Colonic mucosa (tissue), 4 donors: ENCODE measurements around the gene GNG2. TPM values are rescaled to one million over a fixed set of nuclear protein-coding genes. Genes with fewer than 3 reads are reported as not detected.

ENCODE experiments used
- DNase-seq: peaks from one replicate; pipeline ENCODE4 v3.0.0-alpha.2; 2020
- H3K27ac ChIP-seq: fragments of 200-600 bp; one replicate; pipeline ENCODE4 v1.8.0; 2021
- H3K27me3 ChIP-seq: fragments of 200-600 bp; one replicate; pipeline ENCODE4 v1.8.0; 2021
- H3K36me3 ChIP-seq: fragments of 200-600 bp; one replicate; pipeline ENCODE4 v1.8.0; 2021
- H3K4me1 ChIP-seq: fragments of 200-600 bp; one replicate; pipeline ENCODE4 v1.8.0; 2021; ENCODE audit warnings: mild to moderate bottlenecking
- H3K4me3 ChIP-seq: fragments of 200-600 bp; one replicate; pipeline ENCODE4 v1.8.0; 2021
- H3K9ac ChIP-seq, 2 donors: one replicate each; pipeline ENCODE4 v1.7.0; 2013; ENCODE audit warnings: control low read depth in 2 of 2, low read depth in 2 of 2, low read length in 2 of 2
- H3K9me3 ChIP-seq: fragments of 200-600 bp; one replicate; pipeline ENCODE4 v1.8.0; 2021
- intact Hi-C: fragments of 100-400 bp; cut with DNase I; formaldehyde crosslinking; loops from one replicate; pipeline ENCODE4 v1.14.1; 2022
- total RNA-seq, 2 donors: library from RNA; stranded (reverse); fragmentation: NEBNext Ultra II Directional in 1 of 2; extraction: Animal tissue kit (Norgen Biotek cat#: 25700) in 1 of 2; gene quantifications; one replicate each; pipeline ENCODE4 v1.2.1, GENCODE V29; 2021
- TF ChIP-seq, protein P1 (sequence below): fragments of 200-600 bp; IDR thresholded peaks from one replicate; pipeline ENCODE4 v1.8.0; 2022; ENCODE audit warnings: antibody characterized with exemption, mild to moderate bottlenecking
- donor health status: healthy.
- donor health status: DM: no; HTN: no; CAD: no.
- donor health status: DM: no; HTN: no; CAD: no.

GNG2 gene
- total RNA-seq, 2 donors from 2014 or later = 4.9 to 18.2 TPM

DNA sequence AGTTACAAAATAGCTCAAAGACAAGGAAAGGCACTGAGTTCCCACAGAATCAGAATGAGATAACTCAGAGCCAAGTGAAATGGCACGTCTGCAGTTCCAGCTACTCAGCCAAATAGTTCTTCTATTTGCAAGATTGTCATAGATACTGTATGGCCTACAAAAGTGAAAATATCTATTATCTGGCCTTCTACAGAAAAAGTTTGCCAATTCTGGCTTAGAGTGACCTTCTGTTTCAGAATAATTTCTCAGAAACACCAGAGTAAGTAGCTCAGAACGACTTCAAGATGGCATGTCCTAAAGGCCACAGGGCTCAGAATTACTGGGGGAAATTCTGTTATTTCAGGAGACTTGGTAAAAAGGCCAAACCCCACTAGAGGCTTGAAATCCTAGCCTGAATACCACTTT, 118.3 kb downstream of the GNG2 start:
- intact Hi-C loops = loop anchor here (5.0 to 10.0 kb wide), 2 partner anchors 194 to 696 kb away; no protein-coding TSS in a partner anchor
- no peaks in the 10 kb centered on the region for H3K36me3 ChIP-seq
- TF ChIP-seq, protein P1, sequence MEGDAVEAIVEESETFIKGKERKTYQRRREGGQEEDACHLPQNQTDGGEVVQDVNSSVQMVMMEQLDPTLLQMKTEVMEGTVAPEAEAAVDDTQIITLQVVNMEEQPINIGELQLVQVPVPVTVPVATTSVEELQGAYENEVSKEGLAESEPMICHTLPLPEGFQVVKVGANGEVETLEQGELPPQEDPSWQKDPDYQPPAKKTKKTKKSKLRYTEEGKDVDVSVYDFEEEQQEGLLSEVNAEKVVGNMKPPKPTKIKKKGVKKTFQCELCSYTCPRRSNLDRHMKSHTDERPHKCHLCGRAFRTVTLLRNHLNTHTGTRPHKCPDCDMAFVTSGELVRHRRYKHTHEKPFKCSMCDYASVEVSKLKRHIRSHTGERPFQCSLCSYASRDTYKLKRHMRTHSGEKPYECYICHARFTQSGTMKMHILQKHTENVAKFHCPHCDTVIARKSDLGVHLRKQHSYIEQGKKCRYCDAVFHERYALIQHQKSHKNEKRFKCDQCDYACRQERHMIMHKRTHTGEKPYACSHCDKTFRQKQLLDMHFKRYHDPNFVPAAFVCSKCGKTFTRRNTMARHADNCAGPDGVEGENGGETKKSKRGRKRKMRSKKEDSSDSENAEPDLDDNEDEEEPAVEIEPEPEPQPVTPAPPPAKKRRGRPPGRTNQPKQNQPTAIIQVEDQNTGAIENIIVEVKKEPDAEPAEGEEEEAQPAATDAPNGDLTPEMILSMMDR = no peak
- H3K4me3 ChIP-seq = no peak overlapping the region
- no peaks in the 10 kb centered on the region for H3K27me3 ChIP-seq
- DNase-seq = no peak
- no peaks in the 10 kb centered on the region for H3K9me3 ChIP-seq
- no peaks in the 10 kb centered on the region for H3K4me1 ChIP-seq
- H3K9ac ChIP-seq = no peak overlapping the region
- no peak overlapping the region for H3K27ac ChIP-seq

DNA sequence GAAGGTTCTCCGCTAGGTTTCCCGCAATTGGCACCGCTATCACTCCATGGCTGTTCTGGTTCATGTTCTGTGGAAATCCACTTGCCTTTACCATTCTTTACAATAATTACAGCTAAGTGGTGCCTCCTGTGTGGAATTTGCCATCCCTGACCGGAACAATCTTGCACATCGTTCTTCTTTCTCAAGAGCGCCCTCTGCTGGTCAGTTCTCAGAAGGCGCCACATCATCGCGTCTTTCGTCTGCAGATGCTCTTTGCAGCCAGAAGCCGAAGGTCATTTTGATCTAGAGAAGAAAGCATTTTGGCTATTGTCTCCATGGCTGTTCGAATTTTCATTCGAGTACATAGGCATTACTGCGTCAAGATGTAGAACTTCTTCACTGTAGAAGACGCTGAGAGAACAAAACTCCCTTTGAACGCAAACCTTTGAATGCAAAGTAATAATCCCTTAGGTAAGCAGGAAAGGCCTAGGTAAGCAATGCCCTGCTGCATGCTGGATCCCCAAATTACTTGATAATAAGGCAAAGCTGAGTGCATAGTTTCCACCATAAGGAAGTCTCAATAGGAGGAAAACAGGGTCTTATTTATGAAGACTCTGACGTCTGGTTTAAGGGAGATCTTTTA, 118.8 kb downstream of the GNG2 start:
- H3K27me3 ChIP-seq = no peaks in the 10 kb centered on the region
- H3K9me3 ChIP-seq = no peaks in the 10 kb centered on the region
- no peak overlapping the region for H3K27ac ChIP-seq
- TF ChIP-seq, protein P1 = peak; percentile 96
- peak; percentile 89 for DNase-seq
- H3K4me3 ChIP-seq = no peak overlapping the region
- H3K4me1 ChIP-seq = no peaks in the 10 kb centered on the region
- no peaks in the 10 kb centered on the region for H3K36me3 ChIP-seq
- intact Hi-C loops = loop anchor here (5.0 to 10.0 kb wide), 2 partner anchors 194 to 697 kb away; no protein-coding TSS in a partner anchor
- no peak overlapping the region for H3K9ac ChIP-seq

DNA sequence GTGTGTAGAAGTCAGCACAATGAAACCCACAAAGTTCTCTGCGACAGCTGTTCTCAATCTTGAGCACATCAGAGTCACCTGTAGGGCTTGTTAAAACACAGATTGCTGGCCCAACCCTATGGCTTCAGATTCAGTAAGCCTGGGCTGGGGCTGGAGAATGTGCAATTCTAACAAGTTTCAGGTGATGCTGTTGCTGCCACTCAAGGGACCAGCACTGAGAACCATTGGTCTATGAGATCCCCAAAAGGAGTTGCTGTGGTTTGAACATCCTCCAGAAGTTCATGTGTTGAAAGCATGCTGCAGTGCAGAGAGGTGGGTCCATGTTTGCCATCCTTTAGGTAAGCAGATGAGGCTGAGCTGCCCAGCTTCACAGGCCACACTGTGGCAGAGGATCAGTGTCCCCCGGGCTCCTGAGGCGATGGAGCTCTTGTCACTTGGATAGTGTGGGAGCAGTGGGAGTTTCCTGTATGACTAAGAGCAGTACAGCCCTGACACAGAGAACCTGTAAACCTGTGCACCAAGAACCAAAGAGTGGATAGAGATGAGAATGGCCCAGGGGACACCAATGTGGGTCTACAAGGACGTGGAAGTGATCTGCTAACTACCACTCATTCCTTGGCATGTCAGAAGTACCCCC, 120.9 kb downstream of the GNG2 start:
- intact Hi-C loops = no loop called here
- Histone ChIP-seq H3K36me3 (no peaks in the 10 kb centered on the region), H3K4me3 (no peak overlapping the region)

DNA sequence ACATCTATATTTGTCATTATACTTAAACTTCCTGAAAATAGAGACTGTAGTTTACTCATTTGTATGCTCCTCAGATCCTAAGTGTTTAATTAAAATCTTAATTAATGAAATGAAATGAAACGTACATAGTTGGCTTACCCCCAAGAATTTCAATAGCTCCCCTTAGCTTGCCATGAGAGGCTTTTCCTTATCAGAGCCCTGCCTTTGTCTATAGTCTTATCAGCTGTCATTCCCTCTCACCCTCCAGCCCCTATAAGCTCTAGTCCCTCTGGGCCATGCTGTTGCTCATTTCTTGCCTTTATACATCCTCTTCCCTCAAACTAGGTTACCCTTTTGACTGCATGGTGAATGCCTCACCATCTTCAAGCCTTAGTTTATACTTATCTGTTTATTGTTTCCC, 127.8 kb downstream of the GNG2 start:
- Histone ChIP-seq H3K4me1 (peaks cover 3% of the 10 kb centered on the region), H3K9ac (no peak overlapping the region), H3K36me3 (no peaks in the 10 kb centered on the region), H3K27me3 (no peaks in the 10 kb centered on the region), H3K27ac (no peak overlapping the region), H3K4me3 (no peak overlapping the region), H3K9me3 (no peaks in the 10 kb centered on the region)
- no peak for DNase-seq
- intact Hi-C loops = no loop called here
- TF ChIP-seq, protein P1 = no peak

More for the DNA sequence above, 120.9 kb downstream of the GNG2 start:
- no peak overlapping the region for H3K27ac ChIP-seq
- no peak for DNase-seq
- TF ChIP-seq, protein P1 = no peak
- no peaks in the 10 kb centered on the region for H3K4me1 ChIP-seq
- no peaks in the 10 kb centered on the region for H3K27me3 ChIP-seq
- H3K9ac ChIP-seq = no peak overlapping the region
- H3K9me3 ChIP-seq = no peaks in the 10 kb centered on the region

DNA sequence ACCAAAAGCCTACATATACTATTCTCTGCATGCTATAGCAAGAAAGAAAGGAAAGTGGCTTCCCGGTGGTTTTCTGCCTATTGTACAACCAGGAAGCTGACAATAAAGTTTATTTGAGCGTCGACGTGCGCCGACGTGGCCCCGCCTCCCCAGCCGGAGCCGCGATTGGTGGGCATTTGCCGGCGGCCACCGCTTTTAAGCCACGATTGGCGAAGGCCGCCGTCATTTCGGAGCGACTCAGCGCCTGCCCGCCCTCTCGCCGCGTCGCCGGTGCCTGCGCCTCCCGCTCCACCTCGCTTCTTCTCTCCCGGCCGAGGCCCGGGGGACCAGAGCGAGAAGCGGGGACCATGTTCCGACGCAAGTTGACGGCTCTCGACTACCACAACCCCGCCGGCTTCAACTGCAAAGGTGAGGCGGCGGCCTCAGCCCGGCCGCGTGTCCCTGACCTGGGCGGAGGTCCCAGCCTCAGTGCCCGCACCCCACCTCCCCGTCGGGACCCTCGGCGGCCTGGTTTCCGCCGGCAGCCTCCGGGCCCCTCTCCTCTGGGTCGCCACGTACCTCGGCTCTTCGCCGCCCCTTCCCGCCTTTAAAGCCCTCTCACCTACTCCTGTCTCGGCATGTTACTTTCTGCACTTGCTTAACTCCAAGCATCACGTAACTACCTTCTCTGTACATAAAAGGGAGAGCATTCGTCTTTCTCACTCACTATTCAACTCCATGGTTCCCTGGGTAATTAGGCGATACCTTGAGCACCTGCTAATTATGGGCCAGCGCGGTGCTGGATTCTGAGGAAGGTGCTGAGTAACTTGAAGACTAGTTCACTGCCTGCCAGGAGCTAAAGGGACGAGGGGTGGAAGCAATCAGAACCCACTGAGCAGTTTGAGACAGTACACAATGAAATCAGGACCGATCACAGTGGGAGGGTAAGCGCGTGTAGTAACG, 129.2 kb downstream of the GNG2 start, which contains the start of gene RTRAF:
RTRAF (plus strand) TSS at position 254 of the 942 bp plus-strand sequence; CDS start at position 348, 94 bp downstream.
- no peaks in the 10 kb centered on the region for H3K9me3 ChIP-seq
- peak within 1 kb of the TSS; percentile 65 for H3K27ac ChIP-seq
- DNase-seq = peak; percentile 95
- TF ChIP-seq, protein P1 = no peak
- H3K4me3 ChIP-seq = peak within 1 kb of the TSS; percentile 83
- H3K4me1 ChIP-seq = peaks cover 3% of the 10 kb centered on the region
- intact Hi-C loops = no loop called here
- no peaks in the 10 kb centered on the region for H3K36me3 ChIP-seq
- peak within 1 kb of the TSS; percentile 99 for H3K9ac ChIP-seq
- H3K27me3 ChIP-seq = no peaks in the 10 kb centered on the region
